K562 (cell line): ENCODE data around the gene IL12RB1. TPM values are rescaled to one million over a fixed set of nuclear protein-coding genes. Genes with fewer than 3 reads are reported as not detected.

Source experiments
- ATAC-seq: fragments of 200-7000 bp; cut with Tn5 transposase; 3 replicates; pipeline ENCODE4 v1.9.1; 2020; ENCODE audit warnings: moderate library complexity
- BruUV-seq: library from RNA; stranded (reverse); fragments of 400-500 nt; replicated peaks from 2 replicates; lab custom pipeline; 2021; lab: Mats Ljungman, UMichigan
- CTCF ChIA-PET: fragments of 300-600 bp; formaldehyde crosslinking; extraction: SDS; loops from one replicate; lab custom pipeline; 2021; ENCODE audit warnings: low intra/inter-chr PET ratio; lab: Yijun Ruan, JAX
- POLR2A ChIA-PET: fragments of 300-600, 350-650 bp; sonication (Branson Sonifier 250); formaldehyde crosslinking; extraction: SDS; loops from one replicate; lab custom pipeline; 2021; ENCODE audit warnings: antibody characterized with exemption, inconsistent platforms; lab: Yijun Ruan, JAX
- DNase-seq, 4 experiments: peaks; one replicate each; pipeline versions ENCODE4 v3.0.0 to v3.0.0-alpha.2; 2011 to 2018; ENCODE audit warnings: low spot score in 3 of 4, mixed read lengths in 3 of 4; ENCODE audit errors: extremely low read depth in 1 of 4
- FAIRE-seq: peaks from 2 replicates; lab custom pipeline; 2011; peaks lifted over from hg19 to GRCh38; lab: Jason Lieb, UNC
- H2AFZ ChIP-seq: 2 replicates; pipeline ENCODE4 v1.6.0; 2011; ENCODE audit warnings: low read depth, low read length, control low read depth, inconsistent platforms
- H3K27ac ChIP-seq: fragments of 200-600 bp; 3 replicates; pipeline ENCODE4 v1.8.0; 2011; ENCODE audit warnings: low read depth, mild to moderate bottlenecking, control low read depth, inconsistent platforms, low read length, moderate library complexity, mixed read lengths; ENCODE audit errors: extremely low read depth
- H3K27me3 ChIP-seq, 2 experiments: fragments of 300-600 bp in 1 of 2; 2 replicates in 1 of 2; 3 replicates in 1 of 2; pipeline versions ENCODE4 v1.6.0 to v1.8.0; 2011; ENCODE audit warnings: inconsistent platforms in 2 of 2, low read length in 2 of 2, mild to moderate bottlenecking in 1 of 2, mixed read lengths in 1 of 2, moderate library complexity in 1 of 2; ENCODE audit not compliant: control insufficient read depth in 2 of 2, insufficient read depth in 2 of 2
- H3K36me3 ChIP-seq: fragments of 300-600 bp; 3 replicates; pipeline ENCODE4 v1.8.0; 2011; ENCODE audit warnings: mild to moderate bottlenecking, low read length, inconsistent platforms; ENCODE audit not compliant: control insufficient read depth, insufficient read depth
- H3K4me1 ChIP-seq, 2 experiments: fragments of 200-600 bp in 1 of 2; replicated peaks in 1 of 2; 2 replicates in 1 of 2; 3 replicates in 1 of 2; pipeline versions ENCODE4 v1.5.1 to v1.8.0; 2011; ENCODE audit warnings: inconsistent platforms in 2 of 2, low read length in 2 of 2, mild to moderate bottlenecking in 1 of 2, mixed read lengths in 1 of 2, moderate library complexity in 1 of 2; ENCODE audit not compliant: control insufficient read depth in 2 of 2, insufficient read depth in 2 of 2
- H3K4me2 ChIP-seq: 2 replicates; pipeline ENCODE4 v1.6.1; 2011; ENCODE audit warnings: low read length, control low read depth, inconsistent platforms, mixed read lengths; ENCODE audit not compliant: insufficient read depth
- H3K4me3 ChIP-seq: fragments of 200-600 bp; sonication (generic), shearing (Covaris generic); 2 replicates; pipeline ENCODE4 v1.5.1; 2016; ENCODE audit warnings: control low read depth, inconsistent platforms
- H3K79me2 ChIP-seq: fragments of 200-600 bp; 3 replicates; pipeline ENCODE4 v1.8.0; 2011; ENCODE audit warnings: low read length, inconsistent platforms; ENCODE audit not compliant: control insufficient read depth, insufficient read depth
- H3K9ac ChIP-seq, 2 experiments: 2 replicates each; pipeline versions ENCODE4 v1.6.0 to v1.6.1; 2011; ENCODE audit warnings: low read depth in 2 of 2, low read length in 2 of 2, control low read depth in 1 of 2, inconsistent platforms in 1 of 2, mild to moderate bottlenecking in 1 of 2, mixed read lengths in 1 of 2; ENCODE audit not compliant: insufficient read depth in 1 of 2
- H3K9me1 ChIP-seq: one replicate; pipeline ENCODE4 v1.6.0; 2011; ENCODE audit warnings: inconsistent platforms, mild to moderate bottlenecking, low read length, moderate library complexity; ENCODE audit not compliant: control insufficient read depth, insufficient read depth
- H3K9me3 ChIP-seq: replicated peaks from 2 replicates; pipeline ENCODE4 v1.5.1; 2011; ENCODE audit warnings: low read depth, low read length, inconsistent platforms; ENCODE audit not compliant: control insufficient read depth, insufficient read depth
- H4K20me1 ChIP-seq: replicated peaks from 2 replicates; pipeline ENCODE4 v1.6.1; 2011; ENCODE audit warnings: low read length, inconsistent platforms, mixed read lengths; ENCODE audit not compliant: control insufficient read depth, insufficient read depth
- BRF1 ChIP-seq: IDR thresholded peaks from 3 replicates; pipeline ENCODE4 v1.6.1; 2011; ENCODE audit warnings: borderline replicate concordance, mild to moderate bottlenecking; ENCODE audit not compliant: insufficient read length; ENCODE audit errors: extremely low read depth
- CBFA2T3 ChIP-seq: fragments of 450-650 bp; IDR thresholded peaks from 2 replicates; pipeline ENCODE4 v1.6.1; 2017
- CHD1 ChIP-seq: fragments of 200-600 bp; sonication (generic); IDR thresholded peaks from one replicate; pipeline ENCODE4 v1.6.1; 2012; ENCODE audit warnings: mild to moderate bottlenecking, moderate library complexity, low read length, inconsistent platforms
- FOSL1 ChIP-seq: fragments of 200-800 bp; sonication (Bioruptor generic); conservative IDR thresholded peaks from 2 replicates; pipeline ENCODE4 v1.6.1; 2016; ENCODE audit warnings: missing genetic modification characterization, missing compliant biosample characterization
- GATAD2A ChIP-seq: fragments of 450-650 bp; IDR thresholded peaks from 2 replicates; pipeline ENCODE4 v1.6.1; 2017
- GTF2A2 ChIP-seq: IDR thresholded peaks from 2 replicates; pipeline ENCODE4 v1.6.1; 2016; ENCODE audit warnings: mild to moderate bottlenecking, missing genetic modification characterization, missing compliant biosample characterization
- IFI16 ChIP-seq: fragments of 250-450 bp; sonication (Bioruptor Pico); IDR thresholded peaks from 2 replicates; pipeline ENCODE4 v2.1.2; 2022; ENCODE audit warnings: mild to moderate bottlenecking, inconsistent platforms
- MYNN ChIP-seq, 2 experiments: sonication (generic); formaldehyde crosslinking in 1 of 2; IDR thresholded peaks; 2 replicates each; pipeline versions ENCODE4 v1.5.0 to v1.6.1; 2016 to 2020; ENCODE audit warnings: antibody characterized with exemption in 1 of 2, missing genetic modification reagents in 1 of 2
- NCOA1 ChIP-seq: fragments of 450-650 bp; IDR thresholded peaks from 2 replicates; pipeline ENCODE4 v1.6.1; 2016; ENCODE audit warnings: low read depth
- RBM15 ChIP-seq: fragments of 200-400 bp; formaldehyde crosslinking; IDR thresholded peaks from 2 replicates; pipeline ENCODE4 v1.6.1; 2018; ENCODE audit warnings: mild to moderate bottlenecking, low read length, moderate library complexity; ENCODE audit not compliant: insufficient read depth
- TEAD1 ChIP-seq, 2 experiments: fragments of 450-650 bp in 1 of 2; sonication (generic) in 1 of 2; formaldehyde crosslinking; IDR thresholded peaks; 2 replicates each; pipeline versions ENCODE4 v1.4.0 to v1.8.0; 2020 to 2022; ENCODE audit warnings: mild to moderate bottlenecking in 2 of 2, missing genetic modification reagents in 1 of 2
- ZBTB1 ChIP-seq: sonication (generic); formaldehyde crosslinking; IDR thresholded peaks from 2 replicates; pipeline ENCODE4 v1.8.1; 2023; ENCODE audit warnings: missing genetic modification reagents, low read depth, mild to moderate bottlenecking, borderline replicate concordance
- WGBS: fragments of 100-300 bp; shearing (Covaris generic); methylation state at CpG from one replicate; pipeline ENCODE4 v1.1.6; 2016; ENCODE audit warnings: low coverage, mixed read lengths; ENCODE audit not compliant: insufficient coverage; ENCODE audit errors: missing lambda C conversion rate; 5-methylcytosine and 5-hydroxymethylcytosine counted together
- in situ Hi-C: fragments of 300-500 bp; cut with MboI; formaldehyde crosslinking; loops from 4 replicates; pipeline ENCODE4 v1.15.0; 2018; ENCODE audit warnings: inconsistent platforms, mixed read lengths
- intact Hi-C: fragments of 100-400 bp; cut with micrococcal nuclease; formaldehyde crosslinking; loops from 2 replicates; pipeline ENCODE4 v1.14.2; 2022
- polyA plus RNA-seq, 8 experiments: library from polyadenylated mRNA; depleted of rRNA in 4 of 8; stranded (reverse) in 5 of 8; unstranded in 3 of 8; fragments of >200 nt; fragmentation: Nextera tagmentation in 2 of 8; fragmentation: Illumina TruSeq in 1 of 8; extraction: Ambion mirVana in 2 of 8; extraction: Trizol in 1 of 8; gene quantifications; 2 replicates each; pipeline versions ENCODE4 v1.2.1 to v1.2.3, GENCODE V29; 2011 to 2014; ENCODE audit warnings: inconsistent platforms in 1 of 8, missing spikeins in 1 of 8
- total RNA-seq, 7 experiments: library from RNA; depleted of rRNA in 6 of 7; stranded (reverse); fragments of >200 nt in 6 of 7; fragmentation: Illumina TruSeq in 2 of 7; extraction: Trizol in 2 of 7; gene quantifications; 2 replicates each; pipeline versions ENCODE4 v1.2.1 to v1.2.3, GENCODE V29; 2011 to 2021; ENCODE audit warnings: low replicate concordance in 1 of 7
- TF ChIP-seq, protein P1 (sequence below): IDR thresholded peaks from 2 replicates; pipeline ENCODE4 v1.6.1; 2011; ENCODE audit warnings: borderline replicate concordance, low read depth, mild to moderate bottlenecking, moderate library complexity, low read length; ENCODE audit not compliant: insufficient read depth, poor library complexity, severe bottlenecking
- TF ChIP-seq, protein P2 (sequence below): fragments of 450-650 bp; IDR thresholded peaks from 2 replicates; pipeline ENCODE4 v1.6.1; 2018; ENCODE audit not compliant: partially characterized antibody
- TF ChIP-seq, protein P3 (sequence below): sonication (generic); formaldehyde crosslinking; IDR thresholded peaks from 2 replicates; pipeline ENCODE4 v1.8.0; 2022; ENCODE audit warnings: missing genetic modification reagents, mild to moderate bottlenecking, moderate library complexity, borderline replicate concordance

IL12RB1 gene
- total and polyA plus RNA-seq, 9 of the 15 experiments (the other 6 are each of a cell fraction or from before 2014, with no cell fraction given) = 0.04 to 0.07 (median 0.06) TPM; not detected in 5

DNA sequence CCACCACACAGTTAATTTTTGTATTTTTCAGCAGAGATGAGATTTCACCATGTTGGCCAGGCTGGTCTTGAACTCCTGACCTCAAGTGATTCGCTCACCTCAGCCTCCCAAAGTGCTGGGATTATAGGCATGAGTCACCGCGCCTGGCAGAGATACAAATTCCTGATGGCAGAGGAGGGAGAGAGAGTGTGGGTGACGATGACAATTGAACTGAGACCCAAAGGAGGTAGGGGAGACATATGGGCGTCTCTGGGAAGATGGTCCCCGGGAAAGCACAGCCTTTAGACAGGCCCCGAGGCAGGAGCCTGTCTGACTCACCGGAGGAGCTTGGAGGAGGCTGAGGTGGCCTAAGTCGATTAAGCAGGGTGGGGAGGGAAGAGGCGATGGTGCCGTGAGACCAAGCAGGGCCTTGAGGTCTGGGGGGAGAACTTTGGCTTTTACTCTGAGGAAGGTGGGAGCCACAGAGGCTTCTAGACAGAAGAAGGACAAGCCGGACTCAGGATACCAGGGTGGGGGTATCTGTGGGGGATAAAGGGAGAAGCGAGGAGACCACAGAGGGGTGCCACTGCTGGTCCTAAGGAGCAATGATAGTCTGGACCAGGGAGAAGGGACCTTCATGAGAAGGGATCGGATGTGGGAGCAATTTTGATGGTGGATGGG, 40.5 kb downstream of the IL12RB1 start:
- H3K9ac ChIP-seq = peak overlapping the region in 1 of 2 experiments; percentile 26; a peak in 1 of 4 replicates
- in situ Hi-C loops (no loop called here), intact Hi-C loops (no loop called here)
- WGBS = 22% methylated on average over 14 of the region's 14 CpGs
- no peak overlapping the region for H3K4me2 ChIP-seq
- no TSS peak for BruUV-seq
- no peak overlapping the region for H3K27ac ChIP-seq
- no peaks in the 10 kb centered on the region for H3K79me2 ChIP-seq
- peaks cover 0 to 4% of the 10 kb centered on the region in 2 experiments; a peak in 2 of 5 replicates for H3K27me3 ChIP-seq
- CTCF ChIA-PET = no interaction called here
- peak in 3 of 4 experiments; percentile 38 to 54 (median 42) for DNase-seq
- FAIRE-seq = peak; percentile 73
- no peaks in the 10 kb centered on the region for H3K9me3 ChIP-seq
- H3K36me3 ChIP-seq = no peaks in the 10 kb centered on the region
- no peak overlapping the region for H3K4me3 ChIP-seq
- no peak overlapping the region for H2AFZ ChIP-seq
- POLR2A ChIA-PET = interaction anchor here (1.7 kb wide), 1 partner anchor 15 kb away, joined by 5 read pairs; no protein-coding TSS in a partner anchor
- no peaks in the 10 kb centered on the region; the same call in 1 of the 2 replicates for H4K20me1 ChIP-seq
- H3K9me1 ChIP-seq = no peaks in the 10 kb centered on the region
- peaks cover 11 to 13% of the 10 kb centered on the region in 2 experiments; a peak in 4 of 5 replicates for H3K4me1 ChIP-seq
- peak; percentile 63 for ATAC-seq
- TF ChIP-seq NCOA1 = no peak
- no peak for TF ChIP-seq TEAD1 (CRISPR knock-in tag; IDR thresholded peaks at IDR 0.05)
- TF ChIP-seq, protein P1, sequence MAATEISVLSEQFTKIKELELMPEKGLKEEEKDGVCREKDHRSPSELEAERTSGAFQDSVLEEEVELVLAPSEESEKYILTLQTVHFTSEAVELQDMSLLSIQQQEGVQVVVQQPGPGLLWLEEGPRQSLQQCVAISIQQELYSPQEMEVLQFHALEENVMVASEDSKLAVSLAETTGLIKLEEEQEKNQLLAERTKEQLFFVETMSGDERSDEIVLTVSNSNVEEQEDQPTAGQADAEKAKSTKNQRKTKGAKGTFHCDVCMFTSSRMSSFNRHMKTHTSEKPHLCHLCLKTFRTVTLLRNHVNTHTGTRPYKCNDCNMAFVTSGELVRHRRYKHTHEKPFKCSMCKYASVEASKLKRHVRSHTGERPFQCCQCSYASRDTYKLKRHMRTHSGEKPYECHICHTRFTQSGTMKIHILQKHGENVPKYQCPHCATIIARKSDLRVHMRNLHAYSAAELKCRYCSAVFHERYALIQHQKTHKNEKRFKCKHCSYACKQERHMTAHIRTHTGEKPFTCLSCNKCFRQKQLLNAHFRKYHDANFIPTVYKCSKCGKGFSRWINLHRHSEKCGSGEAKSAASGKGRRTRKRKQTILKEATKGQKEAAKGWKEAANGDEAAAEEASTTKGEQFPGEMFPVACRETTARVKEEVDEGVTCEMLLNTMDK = no peak
- no peak for TF ChIP-seq RBM15
- TF ChIP-seq GTF2A2 (tag) = no peak
- TF ChIP-seq GATAD2A = no peak
- no peak for TF ChIP-seq CHD1
- TF ChIP-seq MYNN (IDR thresholded peaks at IDR 0.05) = peak; percentile 57; the same call in 1 of the 2 replicates
- no peak for TF ChIP-seq MYNN (CRISPR knock-in tag; IDR thresholded peaks at IDR 0.05)
- TF ChIP-seq CBFA2T3 = peak; percentile 61
- TF ChIP-seq, protein P2, sequence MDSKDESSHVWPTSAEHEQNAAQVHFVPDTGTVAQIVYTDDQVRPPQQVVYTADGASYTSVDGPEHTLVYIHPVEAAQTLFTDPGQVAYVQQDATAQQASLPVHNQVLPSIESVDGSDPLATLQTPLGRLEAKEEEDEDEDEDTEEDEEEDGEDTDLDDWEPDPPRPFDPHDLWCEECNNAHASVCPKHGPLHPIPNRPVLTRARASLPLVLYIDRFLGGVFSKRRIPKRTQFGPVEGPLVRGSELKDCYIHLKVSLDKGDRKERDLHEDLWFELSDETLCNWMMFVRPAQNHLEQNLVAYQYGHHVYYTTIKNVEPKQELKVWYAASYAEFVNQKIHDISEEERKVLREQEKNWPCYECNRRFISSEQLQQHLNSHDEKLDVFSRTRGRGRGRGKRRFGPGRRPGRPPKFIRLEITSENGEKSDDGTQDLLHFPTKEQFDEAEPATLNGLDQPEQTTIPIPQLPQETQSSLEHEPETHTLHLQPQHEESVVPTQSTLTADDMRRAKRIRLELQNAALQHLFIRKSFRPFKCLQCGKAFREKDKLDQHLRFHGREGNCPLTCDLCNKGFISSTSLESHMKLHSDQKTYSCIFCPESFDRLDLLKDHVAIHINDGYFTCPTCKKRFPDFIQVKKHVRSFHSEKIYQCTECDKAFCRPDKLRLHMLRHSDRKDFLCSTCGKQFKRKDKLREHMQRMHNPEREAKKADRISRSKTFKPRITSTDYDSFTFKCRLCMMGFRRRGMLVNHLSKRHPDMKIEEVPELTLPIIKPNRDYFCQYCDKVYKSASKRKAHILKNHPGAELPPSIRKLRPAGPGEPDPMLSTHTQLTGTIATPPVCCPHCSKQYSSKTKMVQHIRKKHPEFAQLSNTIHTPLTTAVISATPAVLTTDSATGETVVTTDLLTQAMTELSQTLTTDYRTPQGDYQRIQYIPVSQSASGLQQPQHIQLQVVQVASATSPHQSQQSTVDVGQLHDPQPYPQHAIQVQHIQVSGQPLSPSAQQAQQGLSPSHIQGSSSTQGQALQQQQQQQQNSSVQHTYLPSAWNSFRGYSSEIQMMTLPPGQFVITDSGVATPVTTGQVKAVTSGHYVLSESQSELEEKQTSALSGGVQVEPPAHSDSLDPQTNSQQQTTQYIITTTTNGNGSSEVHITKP = peak; percentile 17
- TF ChIP-seq, protein P3, sequence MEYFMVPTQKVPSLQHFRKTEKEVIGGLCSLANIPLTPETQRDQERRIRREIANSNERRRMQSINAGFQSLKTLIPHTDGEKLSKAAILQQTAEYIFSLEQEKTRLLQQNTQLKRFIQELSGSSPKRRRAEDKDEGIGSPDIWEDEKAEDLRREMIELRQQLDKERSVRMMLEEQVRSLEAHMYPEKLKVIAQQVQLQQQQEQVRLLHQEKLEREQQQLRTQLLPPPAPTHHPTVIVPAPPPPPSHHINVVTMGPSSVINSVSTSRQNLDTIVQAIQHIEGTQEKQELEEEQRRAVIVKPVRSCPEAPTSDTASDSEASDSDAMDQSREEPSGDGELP = peak; percentile 28; the same call in 1 of the 2 replicates
- peak; percentile 80 for TF ChIP-seq FOSL1
- no peak for TF ChIP-seq IFI16 (CRISPR knock-in tag)
- TF ChIP-seq BRF1 = no peak
- no peak for TF ChIP-seq ZBTB1 (CRISPR knock-in tag)
